Stomach (tissue), 4 donors: ENCODE results near the gene WIZ.
A peak's percentile ranks its signal among the peaks of the same experiment; 100 is the strongest.

Source experiments
- CTCF ChIP-seq, 7 experiments: fragments of 450-650 bp in 4 of 7; fragments of 200-600 bp in 3 of 7; sonication (generic) in 3 of 7; IDR thresholded peaks; one replicate each; pipeline ENCODE4 v1.5.1; 2016 to 2019; ENCODE audit warnings: antibody characterized with exemption in 7 of 7, control low read depth in 2 of 7, mild to moderate bottlenecking in 1 of 7
- POLR2A ChIP-seq, 4 donors: fragments of 450-650 bp; IDR thresholded peaks; one replicate each; pipeline ENCODE4 v1.6.1; 2016; ENCODE audit warnings: antibody characterized with exemption in 4 of 4, control low read depth in 2 of 4, mild to moderate bottlenecking in 1 of 4, moderate library complexity in 1 of 4
- POLR2AphosphoS5 ChIP-seq, 3 donors: sonication (generic); formaldehyde crosslinking; IDR thresholded peaks; one replicate each; pipeline ENCODE4 v1.6.1; 2016; ENCODE audit warnings: antibody characterized with exemption in 3 of 3

- TF ChIP-seq POLR2AphosphoS5 (IDR thresholded peaks at IDR 0.05) (no peak), CTCF (IDR thresholded peaks at IDR 0.05) (peak in 4 of 7 experiments; percentile 8 to 34 (median 20)), POLR2A (IDR thresholded peaks at IDR 0.05) (no peak)
These were observed 3.4 kb upstream of the WIZ start for GRCh38 chr19:15453091-15453578.
